Fibroblast of lung (primary cell): Measurements from ENCODE around the gene CFAP73. TPM values are rescaled to one million over a fixed set of nuclear protein-coding genes. Genes with fewer than 3 reads are reported as not detected.

Experiments
- DNase-seq, 2 donors: peaks; one replicate each; pipeline versions ENCODE4 v3.0.0 to v3.0.0-alpha.2; 2010; ENCODE audit warnings: low read depth in 2 of 2
- H2AFZ ChIP-seq: 2 replicates; pipeline ENCODE4 v1.5.1; 2012; ENCODE audit warnings: low read length, control low read depth, inconsistent platforms
- H3K27ac ChIP-seq: 2 replicates; pipeline ENCODE4 v1.5.1; 2011; ENCODE audit warnings: low read length, control low read depth; ENCODE audit not compliant: insufficient read depth
- H3K27me3 ChIP-seq: 2 replicates; pipeline ENCODE4 v1.5.1; 2011; ENCODE audit warnings: mild to moderate bottlenecking, low read length; ENCODE audit not compliant: control insufficient read depth, insufficient read depth
- H3K36me3 ChIP-seq: 2 replicates; pipeline ENCODE4 v1.5.1; 2011; ENCODE audit warnings: low read length; ENCODE audit not compliant: control insufficient read depth, insufficient read depth
- H3K4me1 ChIP-seq: 2 replicates; pipeline ENCODE4 v1.5.1; 2011; ENCODE audit warnings: low read length; ENCODE audit not compliant: control insufficient read depth, insufficient read depth; ENCODE audit errors: extremely low read depth
- H3K4me2 ChIP-seq: 2 replicates; pipeline ENCODE4 v1.5.1; 2011; ENCODE audit warnings: low read length, control low read depth; ENCODE audit not compliant: insufficient read depth; ENCODE audit errors: extremely low read depth
- H3K4me3 ChIP-seq, 4 experiments: fragments of 200-600 bp in 1 of 4; sonication (generic) in 1 of 4; replicated peaks in 1 of 4; 2 replicates each; pipeline ENCODE4 v1.5.1; 2011 to 2016; ENCODE audit warnings: low read length in 4 of 4, low read depth in 3 of 4, mild to moderate bottlenecking in 3 of 4, control low read depth in 2 of 4, inconsistent platforms in 1 of 4, mixed read lengths in 1 of 4; ENCODE audit not compliant: insufficient read depth in 1 of 4; ENCODE audit errors: control extremely low read depth in 1 of 4
- H3K79me2 ChIP-seq: 2 replicates; pipeline ENCODE4 v1.5.1; 2012; ENCODE audit warnings: mild to moderate bottlenecking, low read length, inconsistent platforms; ENCODE audit not compliant: control insufficient read depth, insufficient read depth
- H3K9ac ChIP-seq: 2 replicates; pipeline ENCODE4 v1.5.1; 2011; ENCODE audit warnings: mild to moderate bottlenecking, low read length, control low read depth; ENCODE audit not compliant: insufficient read depth
- H3K9me3 ChIP-seq: 2 replicates; pipeline ENCODE4 v1.5.1; 2012; ENCODE audit warnings: low read depth, low read length; ENCODE audit not compliant: control insufficient read depth, insufficient read depth
- H4K20me1 ChIP-seq: 2 replicates; pipeline ENCODE4 v1.5.1; 2011; ENCODE audit warnings: low read length; ENCODE audit not compliant: control insufficient read depth, insufficient read depth; ENCODE audit errors: extremely low read depth
- CTCF ChIP-seq, 2 donors: IDR thresholded peaks in 1 of 2; conservative IDR thresholded peaks in 1 of 2; 1 replicate in 1 of 2; 2 replicates in 1 of 2; pipeline ENCODE4 v1.5.1; 2011 to 2012; ENCODE audit warnings: low read length in 2 of 2, control low read depth in 1 of 2, inconsistent platforms in 1 of 2, low read depth in 1 of 2, mild to moderate bottlenecking in 1 of 2
- EZH2 ChIP-seq: IDR thresholded peaks from 2 replicates; pipeline ENCODE4 v1.5.1; 2012; ENCODE audit warnings: low read length, control low read depth, mild to moderate bottlenecking; ENCODE audit errors: missing control alignments
- polyA plus RNA-seq, 2 donors: library from polyadenylated mRNA; depleted of rRNA in 1 of 2; stranded (reverse) in 1 of 2; unstranded in 1 of 2; fragments of >200 nt; gene quantifications; 2 replicates each; pipeline ENCODE4 v1.2.1, GENCODE V29; 2011 to 2012; ENCODE audit warnings: missing spikeins in 1 of 2
- total RNA-seq: library from RNA; depleted of rRNA; stranded (reverse); fragments of >200 nt; gene quantifications from 2 replicates; pipeline ENCODE4 v1.2.1, GENCODE V29; 2014

The CFAP73 gene
- total and polyA plus RNA-seq, 2 donors (not counting 1 experiment from before 2014, with no cell fraction given) = not detected

GRCh38 chr12:113109360-113109759, 40.2 kb upstream of the CFAP73 start:
- Histone ChIP-seq H4K20me1 (no peaks in the 10 kb centered on the region), H3K4me2 (no peak overlapping the region), H3K36me3 (no peaks in the 10 kb centered on the region), H3K9ac (no peak overlapping the region), H3K27ac (no peak overlapping the region), H3K79me2 (no peaks in the 10 kb centered on the region), H3K4me1 (no peaks in the 10 kb centered on the region), H3K4me3 (no peak overlapping the region), H2AFZ (no peak overlapping the region), H3K9me3 (no peaks in the 10 kb centered on the region), H3K27me3 (no peaks in the 10 kb centered on the region)
- DNase-seq = no peak
- TF ChIP-seq EZH2 = no peak
- TF ChIP-seq CTCF (conservative IDR thresholded peaks at IDR 0.05 in 1 of 2, IDR thresholded peaks at IDR 0.05 in 1 of 2; ENCODE audit: low read depth in 1 of 2, low read length in 2 of 2) = no peak

DNA sequence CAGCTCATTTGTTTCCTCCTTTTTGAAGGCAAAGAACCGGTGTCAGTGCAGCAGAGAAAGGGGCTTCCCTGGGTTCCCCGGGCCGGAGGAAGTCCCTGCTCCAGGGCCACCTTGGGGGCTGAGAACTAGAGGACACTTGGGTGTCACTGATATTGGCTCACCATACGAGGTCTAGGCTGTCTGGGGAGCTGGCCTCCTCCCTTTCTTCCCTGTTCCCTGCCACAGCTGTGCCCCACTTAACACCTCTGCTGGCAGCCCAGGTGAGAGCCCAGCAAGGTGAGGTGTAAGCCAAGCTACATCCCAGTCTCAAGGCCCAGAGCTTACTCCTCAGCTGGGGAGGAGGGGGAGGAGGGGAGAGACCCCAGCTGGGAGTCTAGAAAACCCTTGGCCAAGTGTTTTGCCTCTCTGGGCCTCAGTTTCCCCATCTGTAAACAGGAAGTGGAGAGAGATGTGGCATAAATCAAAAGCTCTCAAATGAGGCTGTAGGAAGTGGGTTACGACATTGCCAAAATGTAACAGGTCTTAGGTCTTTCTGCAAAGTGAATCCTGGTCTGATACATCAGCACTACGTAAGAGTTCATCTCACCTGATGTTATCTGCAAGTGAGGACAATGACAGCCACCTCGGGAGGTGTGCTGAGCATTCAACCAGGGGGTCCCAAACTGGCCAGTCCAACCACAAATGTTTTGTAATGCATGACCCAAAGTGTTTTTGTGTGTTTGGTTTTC, 39.5 kb upstream of the CFAP73 start:
- no peaks in the 10 kb centered on the region for H3K36me3 ChIP-seq
- no peaks in the 10 kb centered on the region for H3K27me3 ChIP-seq
- no peak for TF ChIP-seq CTCF (conservative IDR thresholded peaks at IDR 0.05 in 1 of 2, IDR thresholded peaks at IDR 0.05 in 1 of 2; ENCODE audit: low read depth in 1 of 2, low read length in 2 of 2)
- TF ChIP-seq EZH2 = no peak
- no peaks in the 10 kb centered on the region for H3K9me3 ChIP-seq
- H3K4me1 ChIP-seq = no peaks in the 10 kb centered on the region
- no peaks in the 10 kb centered on the region for H4K20me1 ChIP-seq
- no peak overlapping the region for H3K27ac ChIP-seq
- H3K9ac ChIP-seq = no peak overlapping the region
- no peak overlapping the region for H3K4me3 ChIP-seq
- H3K79me2 ChIP-seq = no peaks in the 10 kb centered on the region
- DNase-seq = no peak
- H3K4me2 ChIP-seq = no peak overlapping the region
- H2AFZ ChIP-seq = no peak overlapping the region

DNA sequence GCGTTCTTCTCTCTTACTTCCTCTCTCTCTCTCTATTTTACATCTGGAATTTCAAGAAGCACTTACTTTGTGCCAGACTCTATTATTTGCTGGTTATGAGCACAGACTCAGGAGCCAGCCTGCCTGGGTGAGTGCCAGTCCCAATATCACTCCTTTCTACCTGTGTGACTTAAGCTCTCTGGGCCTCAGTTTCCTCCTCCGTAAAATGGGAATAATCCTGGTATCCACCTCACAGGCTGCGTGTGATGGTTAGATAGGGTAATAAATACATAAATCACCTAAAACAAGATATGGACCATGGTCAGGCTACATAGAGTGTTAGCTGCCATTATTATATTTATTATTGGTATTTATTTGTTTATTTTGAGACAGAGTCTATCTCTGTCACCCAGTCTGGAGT, 38.3 kb upstream of the CFAP73 start:
- Histone ChIP-seq H3K4me3 (no peak overlapping the region), H4K20me1 (no peaks in the 10 kb centered on the region), H3K79me2 (no peaks in the 10 kb centered on the region), H3K4me2 (no peak overlapping the region), H3K9ac (no peak overlapping the region), H3K9me3 (no peaks in the 10 kb centered on the region), H3K4me1 (no peaks in the 10 kb centered on the region), H3K27ac (no peak overlapping the region), H2AFZ (no peak overlapping the region), H3K27me3 (no peaks in the 10 kb centered on the region), H3K36me3 (no peaks in the 10 kb centered on the region)
- TF ChIP-seq CTCF (conservative IDR thresholded peaks at IDR 0.05 in 1 of 2, IDR thresholded peaks at IDR 0.05 in 1 of 2; ENCODE audit: low read depth in 1 of 2, low read length in 2 of 2) = no peak
- no peak for TF ChIP-seq EZH2
- DNase-seq = no peak
